ENCODE results near the gene TMEM138.
"Not testable (repeated sequence)": the region's sequence is repeated elsewhere in the genome, so short reads cannot be mapped to it uniquely, and the experiment has no call there.

Gene TMEM138

GRCh38 chr11:61370349-61371005 lies 8.3 kb downstream of the TMEM138 start:
- ChIA-PET POLR2A (interaction anchor here (2.2 kb wide), 1 partner anchor 8 kb away, joined by 11 read pairs; the partner anchor contains the start of genes CYB561A3 and TMEM138), CTCF (no interaction called here)
- DNase-seq (ENCODE audit: extremely low spot score), result no peak
- no peak for TF ChIP-seq NFRKB (IDR thresholded peaks at IDR 0.05)
- TF ChIP-seq BHLHE40 (IDR thresholded peaks at IDR 0.05; ENCODE audit: borderline replicate concordance), result no peak
- TF ChIP-seq PKNOX1 (IDR thresholded peaks at IDR 0.05), result no peak
- no peak for TF ChIP-seq HDGF (IDR thresholded peaks at IDR 0.05; ENCODE audit: borderline replicate concordance)
- no peak for TF ChIP-seq LEF1 (IDR thresholded peaks at IDR 0.05; ENCODE audit: borderline replicate concordance)
- no peak for TF ChIP-seq CTBP1 (IDR thresholded peaks at IDR 0.05; ENCODE audit: borderline replicate concordance)
- no peak for TF ChIP-seq ELF4 (IDR thresholded peaks at IDR 0.05)
- no peak for TF ChIP-seq FOXA1 (IDR thresholded peaks at IDR 0.05)
- no peak for TF ChIP-seq FOXM1 (IDR thresholded peaks at IDR 0.05; ENCODE audit: borderline replicate concordance)
- TF ChIP-seq SUZ12 (IDR thresholded peaks at IDR 0.05), result no peak
- no peak for TF ChIP-seq ZNF384 (IDR thresholded peaks at IDR 0.05)
- no peak for TF ChIP-seq FOXK2 (IDR thresholded peaks at IDR 0.05)
- TF ChIP-seq TARDBP (IDR thresholded peaks at IDR 0.05), result no peak
- no peak for TF ChIP-seq ARNT (IDR thresholded peaks at IDR 0.05)
- TF ChIP-seq L3MBTL2 (conservative IDR thresholded peaks at IDR 0.05), result no peak
- TF ChIP-seq SP1 (IDR thresholded peaks at IDR 0.05), result no peak

- CTCF ChIA-PET, result no interaction called here
- TF ChIP-seq FOXM1 (IDR thresholded peaks at IDR 0.05; ENCODE audit: borderline replicate concordance), result no peak
- TF ChIP-seq ZNF384 (IDR thresholded peaks at IDR 0.05), result peak; percentile 67
- TF ChIP-seq PKNOX1 (IDR thresholded peaks at IDR 0.05), result no peak
- no peak for TF ChIP-seq SP1 (IDR thresholded peaks at IDR 0.05)
- TF ChIP-seq ELF4 (IDR thresholded peaks at IDR 0.05), result no peak
- POLR2A ChIA-PET, result no interaction called here
- no peak for DNase-seq (ENCODE audit: extremely low spot score)
These were observed 10.7 kb downstream of the TMEM138 start for GRCh38 chr11:61372659-61373420.

GRCh38 chr11:61375761-61376108 lies 13.6 kb downstream of the TMEM138 start:
- TF ChIP-seq FOXA1 (IDR thresholded peaks at IDR 0.05), result no peak
- POLR2A ChIA-PET, result interaction anchor here (1.6 kb wide), 1 partner anchor 9 kb away, joined by 4 read pairs; no protein-coding TSS in a partner anchor
- DNase-seq (ENCODE audit: extremely low spot score), result no peak
- CTCF ChIA-PET, result no interaction called here

- ChIA-PET POLR2A (no interaction called here), CTCF (no interaction called here)
- TF ChIP-seq BHLHE40 (IDR thresholded peaks at IDR 0.05; ENCODE audit: borderline replicate concordance), result no peak
- no peak for TF ChIP-seq ZNF384 (IDR thresholded peaks at IDR 0.05)
- no peak for TF ChIP-seq ELF4 (IDR thresholded peaks at IDR 0.05)
- no peak for TF ChIP-seq L3MBTL2 (conservative IDR thresholded peaks at IDR 0.05)
- no peak for TF ChIP-seq HDGF (IDR thresholded peaks at IDR 0.05; ENCODE audit: borderline replicate concordance)
- no peak for TF ChIP-seq CTBP1 (IDR thresholded peaks at IDR 0.05; ENCODE audit: borderline replicate concordance)
- no peak for TF ChIP-seq TARDBP (IDR thresholded peaks at IDR 0.05)
- no peak for TF ChIP-seq LEF1 (IDR thresholded peaks at IDR 0.05; ENCODE audit: borderline replicate concordance)
- TF ChIP-seq PKNOX1 (IDR thresholded peaks at IDR 0.05), result no peak
- TF ChIP-seq FOXM1 (IDR thresholded peaks at IDR 0.05; ENCODE audit: borderline replicate concordance), result no peak
- TF ChIP-seq FOXK2 (IDR thresholded peaks at IDR 0.05), result no peak
- no peak for DNase-seq (ENCODE audit: extremely low spot score)
These were observed 15.4 kb downstream of the TMEM138 start for GRCh38 chr11:61377461-61378160.

- TF ChIP-seq LEF1 (IDR thresholded peaks at IDR 0.05; ENCODE audit: borderline replicate concordance), result no peak
- ChIA-PET CTCF (no interaction called here), POLR2A (interaction anchor here (1.1 to 1.3 kb wide), 2 partner anchors 10 to 17 kb away, joined by 3 to 6 read pairs; partner anchors contain the start of genes CYB561A3 and TMEM138)
- no peak for DNase-seq (ENCODE audit: extremely low spot score)
These were observed 16.6 kb downstream of the TMEM138 start for GRCh38 chr11:61378713-61379313.

GRCh38 chr11:61380884-61381283 lies 18.7 kb downstream of the TMEM138 start:
- ChIA-PET POLR2A (interaction anchor here (2.5 kb wide), 1 partner anchor 47 kb away, joined by 9 read pairs; no protein-coding TSS in a partner anchor), CTCF (interaction anchor here (0.6 kb wide), 1 partner anchor 1487 kb away, joined by 3 read pairs; no protein-coding TSS in a partner anchor)
- no peak for DNase-seq (ENCODE audit: extremely low spot score)
- TF ChIP-seq NFRKB (IDR thresholded peaks at IDR 0.05), result no peak
- TF ChIP-seq CTBP1 (IDR thresholded peaks at IDR 0.05; ENCODE audit: borderline replicate concordance), result no peak

- DNase-seq (ENCODE audit: extremely low spot score), result not testable (repeated sequence)
- CTCF ChIA-PET, result interaction anchor here (1.8 to 4.3 kb wide), 4 partner anchors 21 to 53 kb away, joined by 6 to 77 read pairs (median 22); partner anchors contain the start of genes CYB561A3, DDB1, TKFC and TMEM138
- POLR2A ChIA-PET, result interaction anchor here (2.7 to 6.3 kb wide), 2 partner anchors 22 to 48 kb away, joined by 24 to 55 read pairs; partner anchors contain the start of genes CYB561A3 and TMEM138
These were observed 21.7 kb downstream of the TMEM138 start for GRCh38 chr11:61383859-61384258.
